HG03175 (cell line): ENCODE results near the gene ADARB1.
A peak's percentile ranks its signal among the peaks of the same experiment; 100 is the strongest.
"Not testable (repeated sequence)": the region's sequence is repeated elsewhere in the genome, so short reads cannot be mapped to it uniquely, and the experiment has no call there.

ENCODE experiments used
- ATAC-seq: cut with Tn5 transposase; IDR thresholded peaks from one replicate; pipeline ENCODE4 v1.9.1; 2021; ENCODE audit warnings: mild to moderate bottlenecking, moderate library complexity; ENCODE audit not compliant: unreplicated experiment

ADARB1 gene, protein sequence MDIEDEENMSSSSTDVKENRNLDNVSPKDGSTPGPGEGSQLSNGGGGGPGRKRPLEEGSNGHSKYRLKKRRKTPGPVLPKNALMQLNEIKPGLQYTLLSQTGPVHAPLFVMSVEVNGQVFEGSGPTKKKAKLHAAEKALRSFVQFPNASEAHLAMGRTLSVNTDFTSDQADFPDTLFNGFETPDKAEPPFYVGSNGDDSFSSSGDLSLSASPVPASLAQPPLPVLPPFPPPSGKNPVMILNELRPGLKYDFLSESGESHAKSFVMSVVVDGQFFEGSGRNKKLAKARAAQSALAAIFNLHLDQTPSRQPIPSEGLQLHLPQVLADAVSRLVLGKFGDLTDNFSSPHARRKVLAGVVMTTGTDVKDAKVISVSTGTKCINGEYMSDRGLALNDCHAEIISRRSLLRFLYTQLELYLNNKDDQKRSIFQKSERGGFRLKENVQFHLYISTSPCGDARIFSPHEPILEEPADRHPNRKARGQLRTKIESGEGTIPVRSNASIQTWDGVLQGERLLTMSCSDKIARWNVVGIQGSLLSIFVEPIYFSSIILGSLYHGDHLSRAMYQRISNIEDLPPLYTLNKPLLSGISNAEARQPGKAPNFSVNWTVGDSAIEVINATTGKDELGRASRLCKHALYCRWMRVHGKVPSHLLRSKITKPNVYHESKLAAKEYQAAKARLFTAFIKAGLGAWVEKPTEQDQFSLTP

DNA sequence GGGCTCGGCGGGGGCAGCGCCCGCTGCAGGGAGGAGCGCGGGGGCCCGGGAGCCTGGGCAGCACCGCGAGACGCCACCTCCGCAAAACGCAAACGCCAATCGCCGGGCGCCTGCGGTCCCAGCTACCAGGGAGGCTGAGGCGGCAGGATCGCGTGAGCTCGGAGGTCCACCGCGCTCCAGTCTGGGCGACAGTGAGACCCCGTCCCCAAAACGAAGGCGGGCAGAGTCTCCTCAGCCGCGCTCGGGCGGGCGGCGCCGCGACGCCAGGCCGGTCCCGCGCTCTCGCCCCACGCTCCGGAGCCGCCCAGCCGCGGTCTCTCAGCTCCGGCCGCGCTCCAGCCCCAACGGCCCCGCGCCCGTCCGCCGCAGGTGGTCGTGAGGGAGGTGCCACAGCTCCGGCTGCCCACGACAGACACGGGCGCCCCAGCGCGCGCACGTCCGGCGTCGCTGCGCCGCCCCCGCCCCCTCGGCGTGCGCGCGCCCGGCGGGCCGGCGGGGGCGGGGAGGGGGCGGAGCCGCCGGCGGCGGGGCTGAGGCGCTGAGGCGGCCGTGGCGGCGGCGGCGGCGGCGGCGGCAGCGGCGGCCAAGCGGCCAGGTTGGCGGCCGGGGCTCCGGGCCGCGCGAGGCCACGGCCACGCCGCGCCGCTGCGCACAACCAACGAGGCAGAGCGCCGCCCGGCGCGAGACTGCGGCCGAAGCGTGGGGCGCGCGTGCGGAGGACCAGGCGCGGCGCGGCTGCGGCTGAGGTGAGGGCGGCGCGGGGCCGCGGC lies at the start of gene ADARB1:
Gene ADARB1 (plus strand): TSS at position 533 of the 770 bp plus-strand sequence. CDS start 97,077 bp downstream, outside the sequence.
- peak; percentile 66 for ATAC-seq

DNA sequence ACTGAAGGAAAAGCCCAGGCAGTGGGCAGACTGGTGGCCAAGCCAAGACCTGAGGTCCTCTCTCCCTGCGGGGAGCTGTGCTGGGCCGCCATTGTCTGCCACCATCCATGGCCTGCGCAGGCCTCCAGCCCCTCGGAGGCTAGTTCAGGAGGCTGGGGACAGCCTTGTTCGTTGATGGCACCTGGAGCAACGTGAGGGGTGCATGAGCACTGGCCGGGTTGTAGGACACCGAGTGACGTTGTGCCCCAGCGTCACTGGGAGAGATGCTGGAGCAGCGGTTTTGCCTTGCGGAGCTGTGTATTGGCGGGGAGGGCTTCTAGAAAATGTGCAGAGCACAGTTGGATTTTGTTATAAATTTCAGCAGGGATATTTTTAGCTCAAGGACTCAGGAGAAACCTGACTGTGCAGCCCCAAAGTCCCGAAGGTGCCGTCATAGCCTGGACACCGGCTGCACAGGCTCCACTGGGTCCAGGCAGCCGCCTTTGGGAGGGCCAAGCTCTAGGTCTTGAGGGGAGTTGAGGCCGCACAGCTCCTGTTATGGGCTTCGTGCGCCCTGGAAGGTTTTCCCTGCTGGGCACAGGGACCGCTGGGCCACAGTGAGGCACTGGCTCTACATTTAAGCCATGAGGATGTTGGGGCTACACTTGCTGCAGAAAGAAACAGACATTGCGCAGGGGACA lies 48.2 kb upstream of the ADARB1 start:
- ATAC-seq, result no peak

DNA sequence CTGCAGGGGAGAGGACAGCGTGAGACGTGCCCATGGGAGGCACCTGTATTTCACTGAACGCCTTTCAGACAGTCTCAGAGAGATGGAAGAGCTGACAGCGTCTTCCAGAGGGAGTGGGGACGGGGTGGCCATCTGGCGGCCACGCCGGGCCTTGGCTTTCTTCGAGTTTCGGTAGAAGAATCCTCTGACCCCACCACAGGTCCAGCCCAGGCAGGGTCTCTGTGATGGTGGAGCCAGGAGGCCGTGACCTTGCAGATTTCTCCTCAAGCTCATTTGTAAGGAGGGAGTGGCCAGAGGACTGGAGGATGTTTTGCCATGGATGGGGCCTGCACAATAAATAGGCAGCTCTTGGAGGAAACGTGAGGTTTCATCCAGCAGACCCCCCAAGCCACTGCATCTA lies 47.6 kb upstream of the ADARB1 start:
- no peak for ATAC-seq

DNA sequence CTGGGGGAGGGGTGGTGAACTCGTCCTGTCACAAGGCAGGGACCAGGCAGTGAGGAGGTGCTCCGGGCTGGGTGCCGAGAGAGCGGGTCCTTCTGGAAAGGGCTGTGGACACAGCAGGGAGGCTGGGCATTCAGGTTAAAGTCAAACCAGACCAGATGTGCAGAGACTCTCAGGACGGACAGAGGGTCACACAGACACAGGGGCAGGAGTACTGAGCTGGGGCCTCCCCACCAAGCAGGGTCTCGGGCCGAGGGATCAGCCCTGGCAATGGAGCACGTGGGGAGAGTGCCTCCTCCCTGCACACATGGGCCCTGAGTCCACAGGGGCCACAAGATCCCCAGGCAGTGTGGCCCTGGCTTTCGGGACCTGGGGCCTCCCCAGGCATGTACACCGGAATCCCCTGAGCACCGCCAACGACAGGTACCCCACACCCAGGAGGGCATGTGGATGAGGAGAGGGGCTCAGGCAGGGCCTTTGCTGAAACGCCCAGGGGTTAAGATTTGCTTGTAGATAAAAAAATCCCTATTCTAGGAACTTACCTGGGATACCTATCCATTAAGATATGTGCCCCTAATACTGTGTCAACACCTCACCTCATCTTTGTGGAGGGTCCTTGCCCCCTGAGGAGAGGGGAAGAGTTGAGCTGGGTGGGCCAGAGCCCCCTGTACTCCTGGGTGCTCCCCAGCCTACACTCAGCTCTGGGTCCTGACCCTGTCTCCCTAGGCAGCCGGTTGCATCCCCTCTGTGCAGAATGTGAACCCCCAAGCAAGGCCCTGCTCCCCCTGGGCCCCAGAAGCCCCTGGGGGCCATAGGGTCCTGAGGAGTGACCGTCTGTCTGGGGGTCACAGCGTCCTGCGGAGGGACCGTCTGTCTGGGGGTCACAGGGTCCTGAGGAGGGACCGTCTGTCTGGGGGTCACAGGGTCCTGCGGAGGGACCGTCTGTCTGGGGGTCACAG lies 46.9 kb upstream of the ADARB1 start:
- ATAC-seq, result no peak

DNA sequence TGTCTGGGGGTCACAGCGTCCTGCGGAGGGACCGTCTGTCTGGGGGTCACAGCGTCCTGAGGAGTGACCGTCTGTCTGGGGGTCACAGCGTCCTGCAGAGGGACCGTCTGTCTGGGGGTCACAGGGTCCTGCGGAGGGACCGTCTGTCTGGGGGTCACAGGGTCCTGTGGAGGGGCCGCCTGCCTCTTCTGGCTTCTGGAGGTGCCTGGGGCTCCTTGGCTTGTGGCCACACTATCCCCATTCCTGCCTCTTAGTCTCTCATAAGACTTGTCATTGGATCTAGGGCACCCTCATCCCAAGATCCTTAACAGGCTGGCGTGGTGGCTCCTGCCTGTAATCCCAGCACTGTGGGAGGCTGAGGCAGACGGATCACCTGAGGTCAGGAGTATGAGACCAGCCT lies 45.7 kb upstream of the ADARB1 start:
- not testable (repeated sequence) for ATAC-seq

DNA sequence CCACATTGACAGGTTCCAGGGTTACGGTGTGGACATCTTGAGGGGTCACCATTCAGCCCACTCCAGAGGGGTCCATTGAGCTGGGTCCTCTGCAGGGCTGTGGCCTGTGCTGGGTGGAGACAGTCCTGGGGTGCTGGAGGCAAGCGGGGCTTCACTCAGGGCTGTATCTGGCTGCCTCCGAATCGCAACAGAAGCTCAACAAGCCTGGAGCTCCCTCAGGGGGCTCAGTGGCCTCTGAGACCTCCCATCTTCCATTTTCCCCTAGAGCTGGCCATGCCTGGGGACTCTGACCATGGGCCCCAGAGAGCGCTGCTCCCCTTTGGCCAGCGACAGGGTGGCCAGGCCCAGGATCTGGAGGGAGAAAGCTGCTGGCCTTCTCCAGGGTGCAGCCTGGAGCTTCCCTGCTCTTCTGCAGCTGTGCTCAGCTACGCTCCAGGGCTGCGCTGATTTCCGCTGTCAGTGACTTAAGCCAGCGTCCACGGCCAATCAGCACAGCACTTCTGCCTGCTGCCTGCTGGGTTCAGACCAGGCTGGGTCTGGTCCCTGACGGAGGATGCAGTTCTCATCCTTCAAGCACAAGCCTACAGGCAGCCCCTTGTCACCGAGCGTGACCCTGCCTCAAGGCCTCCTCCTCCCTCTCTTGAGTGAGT lies 45.0 kb upstream of the ADARB1 start:
- no peak for ATAC-seq

DNA sequence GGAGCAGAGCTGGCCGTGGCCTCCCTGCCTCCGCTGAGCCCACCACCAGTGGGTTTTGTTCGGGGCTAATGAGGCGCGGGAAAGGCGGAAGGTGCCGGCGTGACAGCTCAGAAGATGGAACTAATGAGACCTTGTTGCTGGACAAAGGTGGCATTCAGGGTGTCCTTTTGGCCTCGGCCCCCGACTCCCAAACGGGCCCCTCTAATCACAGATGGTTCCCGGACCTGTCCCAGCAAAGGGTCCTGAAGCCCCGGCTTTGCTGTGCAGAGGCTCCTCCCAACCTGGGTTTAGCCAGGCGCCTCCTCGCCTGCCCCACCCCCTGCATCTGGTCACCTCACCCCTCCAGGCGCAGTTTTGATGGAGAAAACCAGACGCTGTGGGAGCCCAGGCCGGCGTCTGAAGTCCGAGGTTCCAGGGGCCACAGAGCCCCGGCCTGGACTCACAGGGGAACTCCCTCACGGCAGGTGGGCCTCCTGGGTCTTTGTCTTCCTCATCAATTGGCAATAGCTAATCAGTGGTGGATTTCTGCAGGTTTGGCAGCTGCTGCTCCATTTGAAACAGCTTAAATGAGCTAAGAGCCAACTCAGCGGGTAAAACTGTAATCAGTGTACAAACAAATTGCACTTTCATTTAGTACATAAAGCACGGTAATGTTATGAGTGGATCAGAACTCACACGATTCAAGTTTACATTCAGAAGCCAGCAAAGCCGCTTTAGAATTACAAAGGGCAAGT lies 44.3 kb upstream of the ADARB1 start:
- ATAC-seq, result no peak

DNA sequence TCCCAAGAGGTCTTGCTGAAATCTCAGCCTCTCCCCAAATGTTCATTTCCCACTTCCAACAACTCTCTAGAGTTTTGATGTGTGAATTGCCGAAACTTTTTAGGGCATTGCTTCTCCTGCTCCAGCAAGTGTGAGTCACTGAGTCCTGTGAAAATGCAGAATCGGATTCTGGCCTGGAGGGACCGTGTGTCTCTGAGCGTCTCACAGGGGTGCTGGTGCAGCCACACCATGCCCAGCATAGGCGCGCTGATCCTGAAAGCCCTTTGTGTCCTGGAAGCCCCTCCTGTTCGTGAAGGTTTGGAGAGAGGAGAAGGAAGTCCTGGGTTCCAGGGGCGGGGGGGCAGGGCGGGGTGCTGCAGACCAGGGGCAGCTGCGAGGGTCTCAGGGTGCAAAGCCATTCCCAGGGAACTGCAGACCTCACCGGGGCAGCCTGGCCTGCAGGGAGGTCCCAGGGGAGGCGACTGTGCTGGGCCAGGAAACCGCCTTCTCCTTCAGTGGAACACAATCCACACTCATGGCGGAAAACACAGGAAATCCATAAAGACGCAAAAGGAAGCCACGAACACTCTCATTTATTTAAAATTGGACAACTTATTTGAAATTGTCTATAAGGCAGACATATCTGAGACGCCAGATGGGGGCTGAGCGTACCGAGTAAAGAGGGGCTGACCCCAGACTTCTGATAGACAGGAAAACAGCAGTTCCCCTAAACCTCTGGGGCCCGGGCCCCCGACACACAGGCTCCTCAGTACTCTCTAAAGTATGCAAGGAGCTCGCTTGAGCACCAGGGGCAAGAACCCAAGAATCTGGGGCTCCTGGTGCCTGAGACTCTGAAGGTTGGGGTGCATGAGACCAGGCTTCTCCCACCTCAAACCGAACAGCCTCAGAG lies 43.5 kb upstream of the ADARB1 start:
- no peak for ATAC-seq

DNA sequence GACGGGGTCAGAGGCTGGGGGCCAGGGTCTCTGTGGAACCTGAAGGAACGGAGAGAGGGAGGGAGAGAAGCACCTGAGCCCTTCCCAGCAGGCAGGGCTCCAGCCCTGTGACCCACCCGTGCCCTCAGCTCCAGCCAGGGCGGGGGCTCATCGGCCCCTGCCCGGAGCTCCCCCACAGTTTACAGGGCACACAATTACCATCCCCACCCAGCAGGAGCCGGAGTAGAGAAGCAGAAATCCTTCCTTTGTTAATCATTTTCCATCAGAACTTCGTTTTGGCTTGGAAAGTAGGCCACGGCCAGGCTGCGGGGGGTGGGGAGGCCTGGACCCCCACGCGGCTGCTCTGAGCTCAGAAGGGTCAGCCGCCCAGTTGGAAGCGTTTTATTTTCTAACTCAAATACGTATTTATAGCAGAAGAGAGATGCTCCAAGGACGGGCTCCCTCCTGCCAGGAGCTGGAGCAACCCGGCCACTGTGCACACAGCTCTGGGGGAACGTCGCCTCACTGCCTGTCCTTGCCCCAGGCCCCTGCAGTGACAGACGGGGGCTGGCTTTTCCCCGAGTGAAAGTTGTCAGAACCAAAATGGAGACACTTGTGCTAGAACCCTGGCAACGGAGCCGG lies 42.7 kb upstream of the ADARB1 start:
- ATAC-seq, result no peak

DNA sequence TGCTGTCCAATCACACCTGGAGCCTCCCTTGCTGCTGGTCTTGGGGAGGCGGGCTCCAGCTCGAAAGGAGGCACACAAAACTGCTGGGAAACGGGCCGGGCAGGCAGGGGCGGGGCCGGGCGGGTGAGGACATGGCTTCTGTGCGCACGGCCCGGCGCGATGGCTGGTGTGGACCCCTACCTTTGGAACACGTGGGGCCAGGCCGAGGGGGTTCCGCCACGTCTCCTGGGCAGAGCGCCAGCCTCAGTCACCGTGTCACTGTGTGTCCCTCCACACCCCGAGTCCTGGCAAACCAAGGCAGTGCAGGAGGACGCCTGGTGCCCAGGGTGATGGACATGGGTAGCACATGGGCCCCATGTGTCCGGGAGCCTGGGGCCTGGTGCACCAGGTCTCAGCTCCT lies 42.0 kb upstream of the ADARB1 start:
- ATAC-seq, result no peak

DNA sequence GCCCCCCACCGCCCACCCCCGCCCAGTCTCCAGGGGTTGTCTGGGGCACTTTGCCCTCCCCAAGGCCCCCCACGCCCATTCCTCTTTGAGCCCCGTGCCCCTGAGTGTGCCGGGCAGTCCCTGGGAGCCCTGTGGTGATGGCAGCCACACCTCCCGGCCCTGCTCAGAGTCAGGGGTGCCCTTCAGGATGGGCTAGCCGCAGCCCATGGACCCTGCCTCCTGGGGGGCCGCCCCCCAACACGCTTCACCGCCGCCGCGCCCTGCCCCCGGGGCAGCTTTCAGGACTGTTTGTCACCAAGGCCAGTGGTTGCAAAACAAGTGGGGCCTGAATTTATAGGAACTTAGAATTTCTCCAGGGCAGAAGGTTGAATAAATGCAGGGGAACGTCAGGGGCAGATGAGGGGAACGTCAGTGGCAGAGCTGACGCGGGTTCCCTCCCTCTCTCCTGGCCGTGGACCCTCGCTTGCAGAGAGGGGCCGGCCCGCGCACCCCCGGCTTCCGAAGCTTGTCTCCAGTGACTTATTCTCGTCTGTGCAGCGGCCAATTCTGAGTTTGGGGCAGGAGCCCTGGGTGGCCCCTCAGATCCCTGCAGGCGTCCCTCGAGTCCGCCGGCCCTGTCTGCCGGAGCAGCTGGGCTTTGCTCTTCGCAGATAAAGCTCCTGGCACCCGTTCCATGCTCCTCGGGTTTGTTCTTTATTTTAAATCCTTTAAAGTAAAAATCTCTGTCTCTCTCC lies 41.2 kb upstream of the ADARB1 start:
- no peak for ATAC-seq

DNA sequence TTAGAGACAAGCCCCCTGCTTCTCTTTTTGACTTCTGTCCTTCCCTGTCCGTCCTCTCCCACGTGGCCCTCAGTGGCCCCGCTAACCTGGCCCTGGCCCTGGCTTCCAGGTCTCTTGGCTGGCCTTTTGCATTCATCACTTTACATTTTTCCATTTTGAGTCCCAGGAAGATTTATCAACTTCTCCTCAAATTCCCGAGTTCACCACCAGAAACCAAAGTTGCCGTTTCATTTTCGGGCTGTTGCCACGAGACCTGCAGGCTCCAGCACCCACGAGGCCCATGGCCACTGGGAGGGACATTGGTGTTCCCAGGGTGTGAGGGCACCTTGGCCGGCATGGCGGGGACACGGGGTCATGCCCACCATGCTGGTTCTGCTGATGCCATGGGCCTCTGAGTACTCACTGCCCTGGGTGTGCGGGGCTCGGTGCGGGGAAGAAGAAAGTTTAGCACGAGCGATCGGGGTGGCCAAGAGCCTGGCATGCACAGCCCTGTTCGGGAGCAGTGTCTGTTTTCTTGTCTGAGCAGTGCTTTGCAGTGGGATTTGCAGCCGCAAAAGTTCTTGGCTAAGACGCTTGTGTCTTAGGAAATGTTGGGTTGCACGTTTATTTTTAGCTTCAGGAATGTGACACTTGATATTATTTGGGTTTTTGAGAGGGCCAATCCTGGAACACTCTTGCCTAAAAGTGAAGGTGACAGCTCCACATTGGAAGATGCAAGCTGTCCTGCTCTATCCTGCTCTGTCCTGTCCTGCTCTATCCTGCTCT lies 40.4 kb upstream of the ADARB1 start:
- ATAC-seq, result no peak

DNA sequence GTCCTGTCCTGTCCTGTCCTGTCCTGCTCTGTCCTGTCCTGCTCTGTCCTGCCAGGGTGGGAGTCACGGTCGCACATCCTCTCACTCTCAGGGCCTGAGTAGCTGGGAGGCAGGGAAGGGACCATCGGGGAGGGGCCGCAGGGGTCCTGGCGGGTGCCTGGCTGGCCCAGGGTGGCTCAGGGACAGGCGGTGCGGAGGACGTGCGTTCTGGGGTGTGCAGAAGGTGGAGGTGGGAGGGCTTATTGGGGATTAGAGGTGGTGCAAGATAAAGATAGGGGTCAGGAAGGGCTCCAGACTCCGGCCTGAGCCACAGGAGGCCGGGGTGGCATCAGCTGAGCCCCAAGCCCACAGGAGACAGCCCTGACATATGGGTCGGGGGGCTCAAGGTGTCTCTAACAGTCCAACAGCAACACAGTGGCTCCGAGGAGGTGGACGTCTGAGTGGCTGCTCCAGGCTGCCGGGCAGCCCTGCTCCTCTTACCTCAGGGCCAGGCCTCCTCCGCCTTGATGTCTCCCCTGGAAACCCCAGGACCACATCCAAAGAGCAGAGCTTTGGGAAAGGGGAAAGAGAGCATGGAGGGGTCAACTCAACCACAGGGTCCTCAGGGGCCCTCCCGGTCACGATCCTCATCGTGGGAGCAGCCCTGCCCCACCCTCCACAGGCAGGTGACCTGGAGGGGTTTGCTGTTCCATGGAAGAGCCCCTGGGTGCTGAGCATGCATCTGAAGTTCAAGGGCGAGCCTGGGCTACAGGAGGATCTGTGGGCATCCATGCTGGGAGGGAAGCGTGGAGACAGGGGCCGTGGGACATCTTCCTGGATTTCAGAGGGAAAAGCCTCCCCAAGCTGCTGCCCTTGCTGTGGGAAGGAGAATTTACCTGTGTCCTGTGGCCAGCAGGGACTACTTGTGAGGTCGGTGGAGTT lies 39.6 kb upstream of the ADARB1 start:
- no peak for ATAC-seq

DNA sequence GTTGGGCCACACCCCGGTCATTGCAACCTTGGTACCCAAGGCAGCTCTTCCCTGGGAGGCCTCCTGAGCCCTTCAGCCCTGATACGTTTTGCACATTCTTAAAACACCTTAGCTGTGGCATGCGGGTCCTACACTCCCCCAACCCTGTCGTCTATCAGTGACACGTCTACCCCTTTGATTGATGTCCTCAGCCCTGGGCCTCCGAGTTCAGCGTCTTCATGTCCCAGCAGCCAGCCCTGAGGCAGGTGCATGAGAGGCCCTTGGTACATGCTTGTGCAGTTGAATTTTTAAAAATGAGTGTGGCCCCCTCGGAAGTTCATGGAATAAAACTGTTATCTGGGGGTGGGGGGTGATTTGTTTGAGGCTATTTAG lies 38.9 kb upstream of the ADARB1 start:
- ATAC-seq, result no peak

DNA sequence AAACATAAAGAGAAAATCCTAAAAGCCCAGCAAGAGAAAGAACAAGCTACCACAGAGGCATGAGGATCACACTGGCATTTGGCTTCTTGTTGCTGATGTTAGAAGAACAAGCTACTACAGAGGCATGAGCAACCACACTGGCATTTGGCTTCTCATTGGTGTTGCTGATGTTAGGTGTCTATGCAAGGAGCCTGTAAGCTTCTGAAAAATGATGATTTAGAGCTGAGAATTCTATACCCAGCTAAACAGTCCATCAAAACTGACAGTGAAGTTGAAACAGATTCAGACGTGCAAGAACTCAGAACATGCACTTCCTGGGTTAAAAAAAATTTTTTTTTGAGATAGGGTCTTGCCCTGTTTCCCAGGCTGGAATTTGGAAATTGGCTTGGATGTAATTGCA lies 37.8 kb upstream of the ADARB1 start:
- ATAC-seq, result no peak
